Measurements from ENCODE around the gene RBFOX1. TPM values are rescaled to one million over a fixed set of nuclear protein-coding genes. Genes with fewer than 3 reads are reported as not detected.

Gene RBFOX1
- total and polyA plus RNA-seq, 2 donors from 2014 or later = 0.24 to 0.66 TPM

GRCh38 chr16:7438601-7439000 is 106.0 kb downstream of the RBFOX1 start:
- Histone ChIP-seq H3K4me3 (ENCODE audit: low read length in 3 of 3) (no peak overlapping the region), H3K4me1 (ENCODE audit: control insufficient read depth in 2 of 3, insufficient read depth in 2 of 3, low read depth in 1 of 3, low read length in 3 of 3) (no peaks in the 10 kb centered on the region), H3K27ac (ENCODE audit: low read depth in 2 of 2, low read length in 2 of 2) (no peak overlapping the region), H3K36me3 (ENCODE audit: control insufficient read depth in 2 of 3, insufficient read depth in 3 of 3, low read length in 3 of 3) (no peaks in the 10 kb centered on the region), H3K9me3 (ENCODE audit: control insufficient read depth in 2 of 3, insufficient read depth in 1 of 3, low read length in 3 of 3) (no peaks in the 10 kb centered on the region), H3K9ac (ENCODE audit: low read length in 3 of 3) (no peak overlapping the region), H3K27me3 (ENCODE audit: control insufficient read depth, insufficient read depth, low read length) (no peaks in the 10 kb centered on the region)
- DNase-seq = no peak
- no peak for FAIRE-seq
- no peak for TF ChIP-seq CTCF (IDR thresholded peaks at IDR 0.05; ENCODE audit: borderline replicate concordance, extremely low read depth, insufficient read depth)
- intact Hi-C loops (cut with DNase I) = no loop called here

GRCh38 chr16:7439518-7439917 is 106.9 kb downstream of the RBFOX1 start:
- FAIRE-seq = no peak
- intact Hi-C loops (cut with DNase I) = no loop called here
- DNase-seq = no peak
- H3K4me3 ChIP-seq (ENCODE audit: low read length in 3 of 3) = no peak overlapping the region
- no peaks in the 10 kb centered on the region for H3K36me3 ChIP-seq (ENCODE audit: control insufficient read depth in 2 of 3, insufficient read depth in 3 of 3, low read length in 3 of 3)
- no peaks in the 10 kb centered on the region for H3K9me3 ChIP-seq (ENCODE audit: control insufficient read depth in 2 of 3, insufficient read depth in 1 of 3, low read length in 3 of 3)
- H3K27ac ChIP-seq (ENCODE audit: low read depth in 2 of 2, low read length in 2 of 2) = no peak overlapping the region
- H3K27me3 ChIP-seq (ENCODE audit: control insufficient read depth, insufficient read depth, low read length) = no peaks in the 10 kb centered on the region
- TF ChIP-seq CTCF (IDR thresholded peaks at IDR 0.05; ENCODE audit: borderline replicate concordance, extremely low read depth, insufficient read depth) = no peak
- H3K9ac ChIP-seq (ENCODE audit: low read length in 3 of 3) = no peak overlapping the region
- H3K4me1 ChIP-seq (ENCODE audit: control insufficient read depth in 2 of 3, insufficient read depth in 2 of 3, low read depth in 1 of 3, low read length in 3 of 3) = no peaks in the 10 kb centered on the region

GRCh38 chr16:7440886-7441400 is 108.3 kb downstream of the RBFOX1 start:
- TF ChIP-seq CTCF (IDR thresholded peaks at IDR 0.05; ENCODE audit: borderline replicate concordance, extremely low read depth, insufficient read depth) = no peak
- intact Hi-C loops (cut with DNase I) = no loop called here
- peak in 1 of 5 donors; percentile 34 for DNase-seq
- Histone ChIP-seq H3K4me1 (ENCODE audit: control insufficient read depth in 2 of 3, insufficient read depth in 2 of 3, low read depth in 1 of 3, low read length in 3 of 3) (no peaks in the 10 kb centered on the region), H3K27ac (ENCODE audit: low read depth in 2 of 2, low read length in 2 of 2) (no peak overlapping the region), H3K4me3 (ENCODE audit: low read length in 3 of 3) (no peak overlapping the region), H3K9me3 (ENCODE audit: control insufficient read depth in 2 of 3, insufficient read depth in 1 of 3, low read length in 3 of 3) (no peaks in the 10 kb centered on the region), H3K27me3 (ENCODE audit: control insufficient read depth, insufficient read depth, low read length) (no peaks in the 10 kb centered on the region), H3K36me3 (ENCODE audit: control insufficient read depth in 2 of 3, insufficient read depth in 3 of 3, low read length in 3 of 3) (no peaks in the 10 kb centered on the region), H3K9ac (ENCODE audit: low read length in 3 of 3) (no peak overlapping the region)
- FAIRE-seq = no peak

GRCh38 chr16:7442050-7442449 is 109.4 kb downstream of the RBFOX1 start:
- no peak for FAIRE-seq
- H3K9me3 ChIP-seq (ENCODE audit: control insufficient read depth in 2 of 3, insufficient read depth in 1 of 3, low read length in 3 of 3) = no peaks in the 10 kb centered on the region
- H3K36me3 ChIP-seq (ENCODE audit: control insufficient read depth in 2 of 3, insufficient read depth in 3 of 3, low read length in 3 of 3) = no peaks in the 10 kb centered on the region
- H3K9ac ChIP-seq (ENCODE audit: low read length in 3 of 3) = no peak overlapping the region
- H3K27me3 ChIP-seq (ENCODE audit: control insufficient read depth, insufficient read depth, low read length) = no peaks in the 10 kb centered on the region
- DNase-seq = no peak
- no peak for TF ChIP-seq CTCF (IDR thresholded peaks at IDR 0.05; ENCODE audit: borderline replicate concordance, extremely low read depth, insufficient read depth)
- intact Hi-C loops (cut with DNase I) = no loop called here
- no peak overlapping the region for H3K4me3 ChIP-seq (ENCODE audit: low read length in 3 of 3)
- H3K27ac ChIP-seq (ENCODE audit: low read depth in 2 of 2, low read length in 2 of 2) = no peak overlapping the region
- no peaks in the 10 kb centered on the region for H3K4me1 ChIP-seq (ENCODE audit: control insufficient read depth in 2 of 3, insufficient read depth in 2 of 3, low read depth in 1 of 3, low read length in 3 of 3)
